Measurements from ENCODE around the gene MRPS10. TPM values are rescaled to one million over a fixed set of nuclear protein-coding genes. Genes with fewer than 3 reads are reported as not detected.
A peak's percentile ranks its signal among the peaks of the same experiment; 100 is the strongest.

The MRPS10 gene
- total RNA-seq: 10 to 100 TPM; 28.5 to 29.9 TPM

- Mint-ChIP-seq H3K36me3 (peaks cover 5% of the 10 kb centered on the region), H3K9me3 (no peaks in the 10 kb centered on the region), H3K4me3 (peak within 1 kb of the TSS; percentile 90), H3K27me3 (no peaks in the 10 kb centered on the region), H3K4me1 (peaks cover 20% of the 10 kb centered on the region), H3K27ac (peak within 1 kb of the TSS; percentile 90)
- peak; percentile 86 for DNase-seq
- POLR2A ChIA-PET: interaction anchor here (0.8 to 1.4 kb wide), 5 partner anchors 38 to 430 kb away, joined by 3 to 4 read pairs (median 4); partner anchors contain the start of genes BYSL, MED20, TOMM6 and UBR2
- peak; percentile 99 for ATAC-seq (ENCODE audit: low read depth)
Observed at GRCh38 chr6:42217519-42218367, at the start of gene MRPS10. TSS of gene MRPS10 (minus strand) at chr6:42217861. CDS start at chr6:42217849, 12 bp downstream.

GRCh38 chr6:42266538-42266937 lies 48.9 kb upstream of the MRPS10 start:
- ATAC-seq (ENCODE audit: low read depth) (no peak), DNase-seq (no peak)
- peaks cover 26% of the 10 kb centered on the region for H3K36me3 Mint-ChIP-seq
- H3K4me3 Mint-ChIP-seq: no peak overlapping the region
- no peaks in the 10 kb centered on the region for H3K9me3 Mint-ChIP-seq
- H3K27me3 Mint-ChIP-seq: no peaks in the 10 kb centered on the region
- peaks cover 19% of the 10 kb centered on the region for H3K4me1 Mint-ChIP-seq
- no peak overlapping the region for H3K27ac Mint-ChIP-seq
- POLR2A ChIA-PET: no interaction called here

DNA sequence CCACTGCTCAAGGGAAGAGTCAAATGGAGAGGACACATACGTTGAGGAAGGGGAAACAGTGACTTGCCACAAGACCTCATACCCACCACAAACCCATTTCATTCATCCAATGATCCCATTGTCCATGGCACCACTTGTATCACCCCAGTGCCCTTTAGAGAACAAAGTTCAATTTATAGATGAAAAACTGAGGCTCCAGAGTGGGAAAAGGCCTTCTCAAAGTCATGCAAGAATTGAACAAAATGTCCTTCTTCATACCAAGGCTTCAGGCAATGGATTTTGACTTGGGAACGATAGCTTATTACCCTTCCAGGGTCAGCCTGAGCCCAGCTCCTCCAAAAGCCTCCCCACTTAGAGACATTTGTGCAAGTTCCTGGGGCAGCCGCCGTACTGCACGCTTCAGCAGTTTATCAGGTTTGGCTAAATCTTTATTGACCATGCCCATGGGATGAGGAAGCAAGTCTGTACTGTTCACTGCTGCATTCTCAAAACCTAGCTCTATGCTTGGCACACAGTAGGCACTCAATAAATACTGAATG lies 47.3 kb upstream of the MRPS10 start:
- DNase-seq (no peak), ATAC-seq (ENCODE audit: low read depth) (no peak)
- H3K9me3 Mint-ChIP-seq: no peaks in the 10 kb centered on the region
- POLR2A ChIA-PET: interaction anchor here (1.0 kb wide), 1 partner anchor 13 kb away, joined by 3 read pairs; no protein-coding TSS in a partner anchor
- peaks cover 22% of the 10 kb centered on the region for H3K36me3 Mint-ChIP-seq
- H3K4me1 Mint-ChIP-seq: peaks cover 17% of the 10 kb centered on the region
- H3K27ac Mint-ChIP-seq: no peak overlapping the region
- H3K4me3 Mint-ChIP-seq: no peak overlapping the region
- no peaks in the 10 kb centered on the region for H3K27me3 Mint-ChIP-seq

- H3K9me3 Mint-ChIP-seq: no peaks in the 10 kb centered on the region
- ATAC-seq (ENCODE audit: low read depth): no peak
- H3K4me3 Mint-ChIP-seq: no peak overlapping the region
- H3K27ac Mint-ChIP-seq: no peak overlapping the region
- peaks cover 18% of the 10 kb centered on the region for H3K36me3 Mint-ChIP-seq
- no peaks in the 10 kb centered on the region for H3K27me3 Mint-ChIP-seq
- H3K4me1 Mint-ChIP-seq: peaks cover 11% of the 10 kb centered on the region
- POLR2A ChIA-PET: interaction anchor here (1.0 kb wide), 1 partner anchor 14 kb away, joined by 3 read pairs; no protein-coding TSS in a partner anchor
- DNase-seq: no peak
Observed at GRCh38 chr6:42264162-42264851, 46.6 kb upstream of the MRPS10 start.

DNA sequence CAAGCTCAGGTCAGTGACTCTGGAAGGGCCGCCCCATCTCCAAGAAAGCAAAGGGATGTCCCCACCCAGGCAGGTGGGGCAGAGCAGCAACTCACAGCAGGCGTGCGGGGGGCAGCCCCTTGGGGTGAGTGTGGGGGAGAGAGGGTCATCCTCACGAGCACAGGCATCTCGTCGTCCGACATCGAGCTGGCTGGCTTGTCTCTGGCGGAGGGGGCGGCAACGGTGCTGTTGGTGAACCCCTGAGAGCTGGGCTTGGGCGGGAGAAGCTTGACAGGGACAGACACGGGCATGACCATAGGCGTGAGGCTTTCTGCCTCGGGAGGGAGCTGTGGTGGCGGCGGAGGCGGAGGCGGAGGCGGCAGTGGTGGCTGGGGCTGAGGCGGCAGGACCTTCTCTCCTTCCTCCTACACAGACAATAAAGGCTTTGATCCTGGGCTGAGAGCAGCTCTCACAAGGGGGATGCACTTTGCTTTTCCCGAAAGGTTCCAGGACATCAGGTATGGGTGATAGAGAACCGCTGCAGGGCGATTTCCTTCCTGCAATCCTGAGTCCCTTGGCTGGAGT lies 45.6 kb upstream of the MRPS10 start:
- no peak for DNase-seq
- no peak for ATAC-seq (ENCODE audit: low read depth)
- Mint-ChIP-seq H3K27me3 (no peaks in the 10 kb centered on the region), H3K4me3 (no peak overlapping the region), H3K27ac (no peak overlapping the region), H3K4me1 (peaks cover 5% of the 10 kb centered on the region), H3K9me3 (no peaks in the 10 kb centered on the region), H3K36me3 (peaks cover 11% of the 10 kb centered on the region)
- POLR2A ChIA-PET: no interaction called here

DNA sequence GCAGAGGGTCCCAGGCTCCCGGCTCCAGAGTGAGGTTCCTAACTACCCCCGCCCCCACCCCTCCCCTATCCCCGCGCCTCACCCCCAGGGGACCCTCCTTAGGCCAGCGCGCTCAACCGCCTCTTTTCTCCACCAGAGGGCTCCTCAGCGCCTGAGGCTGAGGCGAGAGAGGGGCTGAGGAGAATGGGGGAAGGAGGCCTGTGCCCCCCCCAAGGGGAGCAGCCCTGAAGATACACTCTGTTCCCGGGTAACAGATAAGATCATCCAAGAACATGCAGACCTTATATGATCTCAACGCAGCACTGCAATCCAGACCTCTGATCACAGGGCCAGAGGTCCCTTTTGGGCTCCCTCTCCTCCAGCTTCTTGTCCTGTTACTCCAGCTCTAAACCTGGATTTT lies 43.3 kb upstream of the MRPS10 start:
- Mint-ChIP-seq H3K4me3 (no peak overlapping the region), H3K9me3 (no peaks in the 10 kb centered on the region), H3K27ac (no peak overlapping the region), H3K4me1 (peaks cover 5% of the 10 kb centered on the region), H3K36me3 (peaks cover 10% of the 10 kb centered on the region), H3K27me3 (no peaks in the 10 kb centered on the region)
- POLR2A ChIA-PET: interaction anchor here (0.9 to 1.4 kb wide), 2 partner anchors 141 to 286 kb away, joined by 3 to 6 read pairs; no protein-coding TSS in a partner anchor
- peak; percentile 65 for ATAC-seq (ENCODE audit: low read depth)
- DNase-seq: no peak

DNA sequence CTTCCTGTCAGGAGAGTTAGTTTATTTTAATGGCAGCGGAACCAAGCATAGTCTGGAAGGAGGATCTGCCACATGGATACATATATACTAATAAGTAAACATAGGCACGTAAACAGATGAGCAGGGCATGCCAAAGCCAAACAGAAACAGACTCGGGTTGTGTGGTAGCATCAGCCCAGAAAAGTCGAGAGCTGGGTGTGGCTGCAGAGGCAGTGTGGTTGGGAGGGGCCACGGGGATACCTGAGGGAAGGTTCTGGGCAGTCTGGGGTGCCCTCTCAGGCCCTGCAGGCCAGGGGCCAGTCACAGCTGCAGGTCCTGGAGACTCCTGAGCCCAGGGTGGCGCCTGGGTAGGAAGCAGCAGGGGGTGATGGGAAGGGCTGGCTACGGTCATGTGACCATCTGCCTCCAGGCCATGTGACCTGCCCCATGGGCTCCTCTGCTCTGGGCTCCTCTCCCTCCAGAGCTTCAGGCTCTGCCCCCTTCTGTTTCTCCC lies 42.8 kb upstream of the MRPS10 start:
- no peak overlapping the region for H3K27ac Mint-ChIP-seq
- no peaks in the 10 kb centered on the region for H3K9me3 Mint-ChIP-seq
- peaks cover 10% of the 10 kb centered on the region for H3K36me3 Mint-ChIP-seq
- DNase-seq: no peak
- ATAC-seq (ENCODE audit: low read depth): peak; percentile 20
- peaks cover 5% of the 10 kb centered on the region for H3K4me1 Mint-ChIP-seq
- POLR2A ChIA-PET: interaction anchor here (0.9 to 1.4 kb wide), 2 partner anchors 142 to 287 kb away, joined by 3 to 6 read pairs; no protein-coding TSS in a partner anchor
- H3K27me3 Mint-ChIP-seq: no peaks in the 10 kb centered on the region
- H3K4me3 Mint-ChIP-seq: no peak overlapping the region

GRCh38 chr6:42259841-42260395 lies 42.3 kb upstream of the MRPS10 start:
- no peak overlapping the region for H3K27ac Mint-ChIP-seq
- H3K36me3 Mint-ChIP-seq: peaks cover 12% of the 10 kb centered on the region
- no peak for ATAC-seq (ENCODE audit: low read depth)
- DNase-seq: no peak
- peaks cover 5% of the 10 kb centered on the region for H3K4me1 Mint-ChIP-seq
- H3K9me3 Mint-ChIP-seq: no peaks in the 10 kb centered on the region
- no peak overlapping the region for H3K4me3 Mint-ChIP-seq
- POLR2A ChIA-PET: interaction anchor here (1.4 kb wide), 1 partner anchor 287 kb away, joined by 6 read pairs; no protein-coding TSS in a partner anchor
- H3K27me3 Mint-ChIP-seq: no peaks in the 10 kb centered on the region

GRCh38 chr6:42259286-42259685 lies 41.6 kb upstream of the MRPS10 start:
- no peak for DNase-seq
- ATAC-seq (ENCODE audit: low read depth): no peak
- peaks cover 10% of the 10 kb centered on the region for H3K36me3 Mint-ChIP-seq
- POLR2A ChIA-PET: no interaction called here
- peaks cover 5% of the 10 kb centered on the region for H3K4me1 Mint-ChIP-seq
- no peaks in the 10 kb centered on the region for H3K9me3 Mint-ChIP-seq
- H3K27ac Mint-ChIP-seq: no peak overlapping the region
- no peaks in the 10 kb centered on the region for H3K27me3 Mint-ChIP-seq
- H3K4me3 Mint-ChIP-seq: no peak overlapping the region

DNA sequence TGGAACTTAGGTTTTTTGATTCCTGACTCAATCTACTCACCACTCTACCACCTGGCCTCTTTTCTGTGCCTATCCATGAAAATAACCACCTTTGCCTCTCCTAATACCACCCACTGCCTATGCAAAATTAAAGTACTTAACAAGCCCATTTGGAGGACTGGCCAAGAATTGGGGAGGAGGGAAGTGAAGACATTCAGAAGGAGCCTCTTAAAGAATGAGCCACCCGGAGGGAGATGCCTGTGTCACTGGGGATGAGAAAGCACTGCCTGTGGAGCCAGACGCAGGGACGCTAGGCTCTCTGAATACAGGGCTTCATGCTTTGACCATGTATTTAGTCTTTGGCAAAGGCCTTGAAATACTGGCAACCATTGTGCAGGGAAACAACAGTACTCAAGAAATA lies 40.0 kb upstream of the MRPS10 start:
- Mint-ChIP-seq H3K4me1 (peaks cover 5% of the 10 kb centered on the region), H3K27me3 (no peaks in the 10 kb centered on the region), H3K27ac (no peak overlapping the region), H3K36me3 (peaks cover 13% of the 10 kb centered on the region), H3K9me3 (no peaks in the 10 kb centered on the region), H3K4me3 (no peak overlapping the region)
- POLR2A ChIA-PET: no interaction called here
- DNase-seq (no peak), ATAC-seq (ENCODE audit: low read depth) (no peak)

DNA sequence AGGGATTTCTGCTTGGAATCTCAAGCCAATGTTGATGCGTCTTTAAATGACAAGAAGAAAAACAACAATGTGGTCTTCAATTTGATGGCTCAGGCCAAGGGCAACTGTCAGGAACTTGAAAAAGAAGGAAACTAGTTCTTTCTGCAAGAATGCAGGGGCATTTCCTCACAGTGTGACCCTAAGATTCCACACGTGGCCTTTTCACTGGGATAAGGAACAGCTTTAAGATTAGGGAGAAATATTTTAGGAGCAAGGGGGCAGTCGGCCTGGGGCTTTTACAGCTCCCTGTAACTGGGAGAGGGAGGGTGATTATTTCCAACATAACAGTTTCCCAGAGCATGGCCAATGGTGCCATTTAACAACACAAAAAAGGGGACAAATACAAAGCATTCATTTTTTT lies 39.4 kb upstream of the MRPS10 start:
- Mint-ChIP-seq H3K9me3 (no peaks in the 10 kb centered on the region), H3K4me3 (no peak overlapping the region), H3K4me1 (peaks cover 7% of the 10 kb centered on the region), H3K27me3 (no peaks in the 10 kb centered on the region), H3K27ac (no peak overlapping the region), H3K36me3 (peaks cover 19% of the 10 kb centered on the region)
- ATAC-seq (ENCODE audit: low read depth) (no peak), DNase-seq (no peak)
- POLR2A ChIA-PET: no interaction called here

- ATAC-seq (ENCODE audit: low read depth) (no peak), DNase-seq (no peak)
- Mint-ChIP-seq H3K27ac (no peak overlapping the region), H3K36me3 (peaks cover 20% of the 10 kb centered on the region), H3K4me3 (no peak overlapping the region), H3K4me1 (peaks cover 2% of the 10 kb centered on the region), H3K27me3 (no peaks in the 10 kb centered on the region), H3K9me3 (no peaks in the 10 kb centered on the region)
- POLR2A ChIA-PET: no interaction called here
Observed at GRCh38 chr6:42255050-42255449, 37.4 kb upstream of the MRPS10 start.

- no peaks in the 10 kb centered on the region for H3K27me3 Mint-ChIP-seq
- H3K27ac Mint-ChIP-seq: no peak overlapping the region
- POLR2A ChIA-PET: no interaction called here
- peaks cover 2% of the 10 kb centered on the region for H3K4me1 Mint-ChIP-seq
- no peak for ATAC-seq (ENCODE audit: low read depth)
- peaks cover 20% of the 10 kb centered on the region for H3K36me3 Mint-ChIP-seq
- H3K9me3 Mint-ChIP-seq: no peaks in the 10 kb centered on the region
- no peak overlapping the region for H3K4me3 Mint-ChIP-seq
- no peak for DNase-seq
Observed at GRCh38 chr6:42254505-42254904, 36.8 kb upstream of the MRPS10 start.

All from activated naive CD8-positive, alpha-beta T cell treated with anti-CD3 and anti-CD28 coated beads, Interleukin-2, amount 10 ng/mL, durations not matched to agents 7 days and 5 days (primary cell).